Tibial artery (tissue), 4 donors: ENCODE measurements around the gene NCAM1.

Source experiments
- DNase-seq, 2 donors: peaks; one replicate each; pipeline ENCODE4 v3.0.0-alpha.2; 2019
- H3K27ac ChIP-seq, 2 donors: fragments of 200-600 bp; sonication (generic) in 1 of 2; 1 replicate in 1 of 2; 2 replicates in 1 of 2; pipeline ENCODE4 v1.5.1; 2018 to 2019; ENCODE audit warnings: mild to moderate bottlenecking in 1 of 2
- H3K27me3 ChIP-seq, 2 donors: fragments of 200-600 bp; sonication (generic) in 1 of 2; one replicate each; pipeline versions ENCODE4 v1.5.1 to v1.6.0; 2016 to 2019
- H3K36me3 ChIP-seq, 3 donors: fragments of 200-600 bp; sonication (generic) in 2 of 3; one replicate each; pipeline ENCODE4 v1.5.1; 2016 to 2019; ENCODE audit warnings: mild to moderate bottlenecking in 2 of 3
- H3K4me1 ChIP-seq, 4 donors: fragments of 200-600 bp; sonication (generic) in 2 of 4; 1 replicate in 3 of 4; 2 replicates in 1 of 4; pipeline ENCODE4 v1.5.1; 2016 to 2019
- H3K4me3 ChIP-seq, 2 donors: fragments of 200-600 bp; sonication (generic) in 1 of 2; 1 replicate in 1 of 2; 2 replicates in 1 of 2; pipeline ENCODE4 v1.5.1; 2018 to 2019; ENCODE audit warnings: mild to moderate bottlenecking in 2 of 2
- H3K9me3 ChIP-seq, 3 donors: fragments of 200-600 bp; sonication (generic) in 1 of 3; one replicate each; pipeline ENCODE4 v1.5.1; 2016 to 2019
- intact Hi-C: fragments of 100-400 bp; cut with DNase I; formaldehyde crosslinking; loops from one replicate; pipeline ENCODE4 v1.15.0; 2023; ENCODE audit warnings: low total_unique reads
- TF ChIP-seq, protein P1 (sequence below), 2 experiments: fragments of 200-600 bp in 1 of 2; fragments of 450-650 bp in 1 of 2; IDR thresholded peaks; one replicate each; pipeline ENCODE4 v1.5.1; 2017 to 2019; ENCODE audit warnings: antibody characterized with exemption in 2 of 2, mild to moderate bottlenecking in 1 of 2, moderate library complexity in 1 of 2

Gene NCAM1

DNA sequence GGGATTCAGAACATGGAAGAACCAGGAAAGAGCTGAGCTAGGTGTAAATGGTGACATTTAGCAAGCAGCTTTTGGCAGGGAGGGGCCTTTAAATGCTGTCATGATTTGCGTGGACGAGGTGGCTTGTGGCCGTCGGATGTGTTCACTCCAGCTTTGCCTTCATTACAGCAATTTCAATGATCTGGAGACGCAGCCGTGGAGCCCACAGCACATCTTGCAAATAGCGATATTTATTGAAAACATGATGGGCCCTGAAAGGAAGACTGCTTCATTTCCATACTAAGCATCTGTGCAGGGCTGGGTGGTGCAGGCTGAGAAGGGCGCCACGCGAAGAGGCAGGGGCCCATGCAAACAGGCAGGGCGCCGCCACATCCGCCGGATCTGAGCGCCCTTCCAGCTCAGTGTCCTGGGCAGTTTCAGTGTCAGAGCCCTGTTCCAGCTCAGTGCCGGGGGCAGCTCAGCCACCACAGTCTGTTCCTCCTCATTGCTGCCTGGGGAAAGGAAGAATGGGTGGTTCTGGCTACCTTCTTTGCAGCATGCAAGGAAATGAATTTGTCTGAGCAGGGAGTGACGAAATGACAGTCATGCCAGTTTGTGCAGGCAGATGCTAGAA, 242.0 kb downstream of the NCAM1 start:
- Histone ChIP-seq H3K36me3 (no peaks in the 10 kb centered on the region), H3K27ac (no peak overlapping the region), H3K9me3 (no peaks in the 10 kb centered on the region), H3K4me1 (no peaks in the 10 kb centered on the region), H3K27me3 (no peaks in the 10 kb centered on the region), H3K4me3 (no peak overlapping the region)
- intact Hi-C loops: no loop called here
- TF ChIP-seq, protein P1, sequence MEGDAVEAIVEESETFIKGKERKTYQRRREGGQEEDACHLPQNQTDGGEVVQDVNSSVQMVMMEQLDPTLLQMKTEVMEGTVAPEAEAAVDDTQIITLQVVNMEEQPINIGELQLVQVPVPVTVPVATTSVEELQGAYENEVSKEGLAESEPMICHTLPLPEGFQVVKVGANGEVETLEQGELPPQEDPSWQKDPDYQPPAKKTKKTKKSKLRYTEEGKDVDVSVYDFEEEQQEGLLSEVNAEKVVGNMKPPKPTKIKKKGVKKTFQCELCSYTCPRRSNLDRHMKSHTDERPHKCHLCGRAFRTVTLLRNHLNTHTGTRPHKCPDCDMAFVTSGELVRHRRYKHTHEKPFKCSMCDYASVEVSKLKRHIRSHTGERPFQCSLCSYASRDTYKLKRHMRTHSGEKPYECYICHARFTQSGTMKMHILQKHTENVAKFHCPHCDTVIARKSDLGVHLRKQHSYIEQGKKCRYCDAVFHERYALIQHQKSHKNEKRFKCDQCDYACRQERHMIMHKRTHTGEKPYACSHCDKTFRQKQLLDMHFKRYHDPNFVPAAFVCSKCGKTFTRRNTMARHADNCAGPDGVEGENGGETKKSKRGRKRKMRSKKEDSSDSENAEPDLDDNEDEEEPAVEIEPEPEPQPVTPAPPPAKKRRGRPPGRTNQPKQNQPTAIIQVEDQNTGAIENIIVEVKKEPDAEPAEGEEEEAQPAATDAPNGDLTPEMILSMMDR (IDR thresholded peaks at IDR 0.05): no peak
- DNase-seq: no peak

DNA sequence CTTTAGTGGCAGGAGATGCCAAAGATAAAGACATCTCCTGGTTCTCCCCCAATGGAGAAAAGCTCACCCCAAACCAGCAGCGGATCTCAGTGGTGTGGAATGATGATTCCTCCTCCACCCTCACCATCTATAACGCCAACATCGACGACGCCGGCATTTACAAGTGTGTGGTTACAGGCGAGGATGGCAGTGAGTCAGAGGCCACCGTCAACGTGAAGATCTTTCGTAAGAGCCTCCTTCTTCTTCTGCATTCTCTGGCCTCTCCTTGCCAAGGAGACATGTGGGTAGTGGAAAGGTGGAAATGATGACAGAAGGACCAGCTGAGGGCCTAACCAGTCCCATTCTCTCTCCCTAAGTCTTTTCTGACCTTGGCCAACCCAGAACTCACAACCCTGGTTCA, 243.1 kb downstream of the NCAM1 start:
- Histone ChIP-seq H3K4me1 (no peaks in the 10 kb centered on the region), H3K9me3 (no peaks in the 10 kb centered on the region), H3K27ac (no peak overlapping the region), H3K27me3 (no peaks in the 10 kb centered on the region), H3K36me3 (no peaks in the 10 kb centered on the region), H3K4me3 (no peak overlapping the region)
- TF ChIP-seq, protein P1 (IDR thresholded peaks at IDR 0.05): no peak
- peak in 1 of 2 donors; percentile 22 for DNase-seq
- intact Hi-C loops: no loop called here

DNA sequence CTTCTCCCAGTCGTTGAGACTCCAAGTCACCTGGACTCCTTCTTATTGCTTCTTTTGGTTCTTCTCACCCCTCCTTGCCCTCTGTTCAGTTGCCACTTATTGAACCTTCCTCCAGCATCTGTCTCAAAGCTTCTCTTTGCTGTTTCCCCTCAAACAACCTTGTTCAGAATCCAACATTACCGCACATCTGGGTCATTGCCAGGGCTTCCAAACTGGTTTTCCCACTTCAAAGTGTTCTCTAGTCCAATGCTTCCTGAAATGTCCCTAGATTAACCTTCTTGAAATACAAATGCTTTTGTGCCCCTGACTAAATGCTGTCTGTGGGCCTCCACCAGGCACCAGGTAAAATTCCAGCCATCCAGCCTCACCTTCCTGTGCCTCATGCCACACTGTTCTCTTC, 252.3 kb downstream of the NCAM1 start:
- H3K27me3 ChIP-seq: no peaks in the 10 kb centered on the region
- intact Hi-C loops: no loop called here
- TF ChIP-seq, protein P1 (IDR thresholded peaks at IDR 0.05): no peak
- H3K9me3 ChIP-seq: no peaks in the 10 kb centered on the region
- DNase-seq: no peak
- no peaks in the 10 kb centered on the region for H3K36me3 ChIP-seq
- H3K27ac ChIP-seq: no peak overlapping the region
- no peaks in the 10 kb centered on the region for H3K4me1 ChIP-seq
- no peak overlapping the region for H3K4me3 ChIP-seq

DNA sequence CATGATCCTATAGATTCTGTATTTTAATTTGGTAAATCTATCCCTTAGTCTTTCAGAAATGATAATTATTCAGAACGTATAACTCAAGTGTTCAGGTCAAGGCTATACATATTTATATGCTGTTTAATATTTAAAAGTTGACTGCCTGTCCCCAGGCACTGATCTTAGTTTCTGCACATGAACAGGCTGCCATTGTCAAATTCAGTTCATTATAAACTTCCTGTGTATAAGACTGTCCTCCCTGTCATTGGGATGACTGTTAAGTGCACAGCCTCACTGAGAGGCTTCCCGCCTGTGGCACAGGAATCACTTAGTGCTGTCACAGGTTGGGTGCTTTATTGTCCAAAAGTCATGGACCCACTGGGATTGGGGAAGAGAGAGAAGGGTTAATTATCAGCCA, 261.0 kb downstream of the NCAM1 start:
- TF ChIP-seq, protein P1 (IDR thresholded peaks at IDR 0.05): no peak
- intact Hi-C loops: no loop called here
- Histone ChIP-seq H3K36me3 (no peaks in the 10 kb centered on the region), H3K27ac (no peak overlapping the region), H3K9me3 (no peaks in the 10 kb centered on the region), H3K4me3 (no peak overlapping the region), H3K4me1 (no peaks in the 10 kb centered on the region), H3K27me3 (no peaks in the 10 kb centered on the region)
- no peak for DNase-seq

DNA sequence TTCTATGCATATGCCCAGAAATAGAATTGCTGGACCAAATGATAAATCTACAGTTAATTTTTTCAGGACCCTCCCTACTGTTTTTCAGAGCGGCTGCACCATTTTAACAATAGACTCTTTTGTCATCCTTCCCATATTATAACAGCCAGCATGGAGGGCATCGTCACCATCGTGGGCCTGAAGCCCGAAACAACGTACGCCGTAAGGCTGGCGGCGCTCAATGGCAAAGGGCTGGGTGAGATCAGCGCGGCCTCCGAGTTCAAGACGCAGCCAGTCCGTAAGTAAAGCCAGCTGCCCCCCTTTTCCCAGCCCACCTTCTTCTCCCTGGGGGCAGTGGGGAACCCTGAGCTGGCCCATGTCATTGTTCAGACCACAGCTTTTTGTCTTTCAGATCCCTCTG, 273.7 kb downstream of the NCAM1 start:
- Histone ChIP-seq H3K36me3 (no peaks in the 10 kb centered on the region), H3K27ac (no peak overlapping the region)
- intact Hi-C loops: no loop called here

More for the DNA sequence above, 273.7 kb downstream of the NCAM1 start:
- Histone ChIP-seq H3K4me1 (no peaks in the 10 kb centered on the region), H3K4me3 (no peak overlapping the region), H3K27me3 (no peaks in the 10 kb centered on the region), H3K9me3 (no peaks in the 10 kb centered on the region)
- TF ChIP-seq, protein P1 (IDR thresholded peaks at IDR 0.05): no peak
- no peak for DNase-seq
